WTC11 (cell line): Measurements from ENCODE around the gene DENND4A.
"Not testable (repeated sequence)": the region's sequence is repeated elsewhere in the genome, so short reads cannot be mapped to it uniquely, and the experiment has no call there.

Experiments used
- CTCF ChIP-seq: fragments of 200-600 bp; IDR thresholded peaks from 2 replicates; pipeline ENCODE4 v1.8.0; 2022; ENCODE audit warnings: antibody characterized with exemption
- ZBTB21 ChIP-seq: sonication (generic); formaldehyde crosslinking; IDR thresholded peaks from 2 replicates; pipeline ENCODE4 v1.8.1; 2023; ENCODE audit warnings: mild to moderate bottlenecking, missing genetic modification reagents, borderline replicate concordance
- ZNF512 ChIP-seq: sonication (generic); formaldehyde crosslinking; IDR thresholded peaks from 2 replicates; pipeline ENCODE4 v1.8.1; 2022; ENCODE audit warnings: missing genetic modification reagents, borderline replicate concordance
- TF ChIP-seq, protein P1 (sequence below): sonication (generic); formaldehyde crosslinking; IDR thresholded peaks from 2 replicates; pipeline ENCODE4 v1.8.1; 2023; ENCODE audit warnings: mild to moderate bottlenecking, missing genetic modification reagents

GRCh38 chr15:65778701-65779100 lies 13.4 kb downstream of the DENND4A start:
- not testable (repeated sequence) for TF ChIP-seq ZNF512 (CRISPR knock-in tag); ZBTB21 (CRISPR knock-in tag); CTCF
- TF ChIP-seq, protein P1, sequence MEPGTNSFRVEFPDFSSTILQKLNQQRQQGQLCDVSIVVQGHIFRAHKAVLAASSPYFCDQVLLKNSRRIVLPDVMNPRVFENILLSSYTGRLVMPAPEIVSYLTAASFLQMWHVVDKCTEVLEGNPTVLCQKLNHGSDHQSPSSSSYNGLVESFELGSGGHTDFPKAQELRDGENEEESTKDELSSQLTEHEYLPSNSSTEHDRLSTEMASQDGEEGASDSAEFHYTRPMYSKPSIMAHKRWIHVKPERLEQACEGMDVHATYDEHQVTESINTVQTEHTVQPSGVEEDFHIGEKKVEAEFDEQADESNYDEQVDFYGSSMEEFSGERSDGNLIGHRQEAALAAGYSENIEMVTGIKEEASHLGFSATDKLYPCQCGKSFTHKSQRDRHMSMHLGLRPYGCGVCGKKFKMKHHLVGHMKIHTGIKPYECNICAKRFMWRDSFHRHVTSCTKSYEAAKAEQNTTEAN: not testable (repeated sequence)
